HUES48 (cell line): ENCODE data around the gene PRKN.

Source experiments
- H3K27ac ChIP-seq: one replicate; pipeline ENCODE4 v1.7.0; 2013; ENCODE audit warnings: low read depth, low read length, inconsistent platforms
- H3K27me3 ChIP-seq: 2 replicates; pipeline ENCODE4 v1.6.1; 2013; ENCODE audit warnings: mild to moderate bottlenecking, low read length; ENCODE audit not compliant: control insufficient read depth, insufficient read depth
- H3K36me3 ChIP-seq: 2 replicates; pipeline ENCODE4 v1.6.1; 2013; ENCODE audit warnings: low read length; ENCODE audit not compliant: control insufficient read depth, insufficient read depth
- H3K4me1 ChIP-seq: 2 replicates; pipeline ENCODE4 v1.6.1; 2013; ENCODE audit warnings: mild to moderate bottlenecking, low read length; ENCODE audit not compliant: control insufficient read depth, insufficient read depth
- H3K4me3 ChIP-seq: 2 replicates; pipeline ENCODE4 v1.5.1; 2013; ENCODE audit warnings: mild to moderate bottlenecking, low read depth, low read length
- H3K9ac ChIP-seq: 2 replicates; pipeline ENCODE4 v1.6.1; 2013; ENCODE audit warnings: mild to moderate bottlenecking, low read depth, low read length, moderate library complexity
- H3K9me3 ChIP-seq: 2 replicates; pipeline ENCODE4 v1.6.1; 2013; ENCODE audit warnings: low read length; ENCODE audit not compliant: control insufficient read depth, insufficient read depth

The PRKN gene

DNA sequence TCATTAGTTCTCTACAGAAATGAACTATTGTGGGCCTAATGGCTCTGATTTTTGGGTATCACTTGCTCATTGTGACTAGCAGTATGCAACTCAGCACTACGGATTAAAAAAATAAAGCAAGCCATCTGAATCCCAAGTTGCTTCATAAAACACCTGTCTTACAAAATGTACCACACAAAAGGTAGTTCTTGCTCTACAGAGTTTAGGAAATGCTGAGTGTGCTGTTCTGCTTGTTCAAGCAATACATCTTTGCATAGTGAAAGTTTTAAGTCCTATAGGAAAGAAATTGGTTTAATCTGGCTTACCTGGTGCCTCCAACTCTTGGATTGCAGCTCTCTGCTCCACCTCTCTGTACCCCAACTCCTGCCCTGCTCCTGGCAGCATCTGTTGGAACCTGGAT, 1187.0 kb downstream of the PRKN start:
- Histone ChIP-seq H3K9me3 (no peaks in the 10 kb centered on the region), H3K4me3 (no peak overlapping the region), H3K9ac (no peak overlapping the region), H3K27me3 (no peaks in the 10 kb centered on the region), H3K4me1 (no peaks in the 10 kb centered on the region), H3K27ac (no peak overlapping the region), H3K36me3 (no peaks in the 10 kb centered on the region)

DNA sequence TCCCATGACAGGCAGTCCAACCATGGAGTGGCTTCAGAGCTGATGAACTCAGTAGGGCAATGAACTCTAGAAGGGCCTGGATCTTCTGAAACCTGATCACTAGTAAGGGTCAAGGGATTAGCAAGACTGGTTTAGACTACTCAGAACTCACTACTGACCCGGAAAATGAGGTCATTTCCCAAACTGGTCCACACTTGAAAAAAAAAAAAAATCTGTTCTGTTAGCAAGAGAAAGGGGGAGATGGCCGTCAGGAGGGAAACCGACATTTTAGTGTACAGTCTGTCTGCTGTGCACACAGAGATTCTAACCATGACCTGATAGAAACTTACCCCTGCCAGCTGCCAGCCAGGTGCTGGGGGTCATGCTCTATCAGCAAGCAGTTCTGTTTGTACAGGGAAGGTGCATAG, 1191.3 kb downstream of the PRKN start:
- Histone ChIP-seq H3K27ac (no peak overlapping the region), H3K9me3 (no peaks in the 10 kb centered on the region), H3K27me3 (no peaks in the 10 kb centered on the region), H3K9ac (no peak overlapping the region), H3K4me3 (no peak overlapping the region), H3K36me3 (no peaks in the 10 kb centered on the region), H3K4me1 (no peaks in the 10 kb centered on the region)

DNA sequence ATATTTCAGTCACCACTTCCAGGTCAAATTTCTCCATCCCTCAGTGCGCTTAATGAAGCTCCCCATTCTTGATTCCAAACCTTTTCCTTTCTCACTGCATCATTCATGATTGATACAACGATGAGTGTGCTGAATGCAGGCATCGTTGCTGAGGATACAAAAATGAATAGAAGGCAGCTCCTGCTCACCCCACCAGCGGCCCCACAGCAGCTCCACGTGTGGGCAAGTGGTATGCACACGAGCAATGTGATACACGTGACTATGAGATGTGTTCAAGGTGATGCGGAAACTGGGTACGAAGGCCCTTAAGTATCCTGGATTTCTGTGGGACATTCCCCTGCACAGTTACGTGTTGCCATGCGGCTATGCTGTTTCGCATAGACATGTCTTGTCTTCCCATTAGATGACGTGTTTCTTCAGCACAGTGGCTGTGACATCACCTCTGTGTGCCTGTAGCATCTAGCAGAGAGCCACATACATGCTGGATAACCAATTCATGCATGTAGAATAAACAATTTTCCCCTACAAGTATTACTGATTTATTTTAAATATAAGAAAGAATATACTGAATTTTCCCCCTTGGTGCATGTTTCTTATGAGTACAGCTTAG, 1193.2 kb downstream of the PRKN start:
- no peaks in the 10 kb centered on the region for H3K27me3 ChIP-seq
- H3K36me3 ChIP-seq = no peaks in the 10 kb centered on the region
- H3K9me3 ChIP-seq = no peaks in the 10 kb centered on the region
- no peaks in the 10 kb centered on the region for H3K4me1 ChIP-seq
- H3K27ac ChIP-seq = no peak overlapping the region
- H3K4me3 ChIP-seq = no peak overlapping the region
- H3K9ac ChIP-seq = no peak overlapping the region

DNA sequence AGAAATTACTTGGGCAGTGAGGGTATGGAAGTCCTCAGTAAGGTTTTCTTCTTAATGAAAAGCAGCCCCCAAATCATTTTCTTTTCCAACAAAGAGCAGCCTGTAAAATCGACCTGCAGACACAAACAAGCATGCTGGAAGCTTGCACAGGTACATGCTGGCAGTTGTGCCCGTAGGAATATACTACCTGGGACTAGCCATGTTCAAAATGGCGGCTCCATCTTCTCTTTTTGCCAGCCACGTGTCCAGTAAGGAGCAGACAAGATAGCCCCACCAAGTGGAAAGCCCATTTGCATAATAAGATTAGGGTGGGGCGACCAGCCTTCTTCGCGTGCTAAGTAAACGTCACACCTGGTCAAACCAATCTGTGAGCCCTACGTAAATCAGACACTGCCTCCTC, 1194.3 kb downstream of the PRKN start:
- Histone ChIP-seq H3K27ac (no peak overlapping the region), H3K9ac (no peak overlapping the region), H3K36me3 (no peaks in the 10 kb centered on the region), H3K4me3 (no peak overlapping the region), H3K4me1 (no peaks in the 10 kb centered on the region), H3K9me3 (no peaks in the 10 kb centered on the region), H3K27me3 (no peaks in the 10 kb centered on the region)

DNA sequence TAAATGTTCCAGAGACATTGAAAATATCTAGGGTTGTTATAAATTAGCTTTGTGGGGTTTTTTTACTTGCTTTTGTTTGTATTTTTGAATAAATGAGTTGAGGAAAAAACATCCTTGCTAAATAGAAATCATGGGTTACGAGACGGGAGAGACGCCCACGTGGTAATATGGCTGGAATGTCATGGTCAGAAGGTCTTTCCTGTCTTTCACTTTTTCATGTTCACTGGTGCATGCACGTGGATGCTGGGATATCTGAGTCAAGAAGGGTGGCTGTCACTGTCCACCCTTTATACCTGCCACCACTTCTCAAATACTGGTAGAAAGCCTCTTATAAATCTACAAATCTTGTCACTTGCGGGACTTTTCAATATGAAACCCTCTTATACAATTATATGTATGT, 1195.0 kb downstream of the PRKN start:
- no peaks in the 10 kb centered on the region for H3K9me3 ChIP-seq
- no peaks in the 10 kb centered on the region for H3K27me3 ChIP-seq
- no peak overlapping the region for H3K9ac ChIP-seq
- no peaks in the 10 kb centered on the region for H3K4me1 ChIP-seq
- no peak overlapping the region for H3K27ac ChIP-seq
- no peak overlapping the region for H3K4me3 ChIP-seq
- H3K36me3 ChIP-seq = no peaks in the 10 kb centered on the region

DNA sequence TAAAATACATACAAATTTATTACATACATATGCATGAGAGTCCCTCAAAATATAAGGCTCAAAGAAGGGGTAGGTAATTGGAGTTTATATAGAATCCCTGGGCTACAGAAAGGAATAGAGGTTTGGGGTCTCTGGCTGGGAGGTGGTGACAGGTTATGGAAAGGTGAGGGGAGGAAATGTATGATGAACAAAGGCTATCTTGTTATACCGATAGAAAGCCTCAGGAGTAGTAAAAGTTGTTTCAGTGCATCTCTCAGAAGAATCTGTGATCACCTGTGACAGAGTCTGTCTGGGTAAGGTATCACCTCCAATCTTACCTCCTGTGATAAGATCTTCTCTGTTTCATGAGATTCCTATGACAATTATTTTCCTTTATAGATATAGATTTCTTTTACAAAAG, 1200.8 kb downstream of the PRKN start:
- H3K4me3 ChIP-seq = no peak overlapping the region
- H3K27ac ChIP-seq = no peak overlapping the region
- no peaks in the 10 kb centered on the region for H3K4me1 ChIP-seq
- H3K9ac ChIP-seq = no peak overlapping the region
- no peaks in the 10 kb centered on the region for H3K27me3 ChIP-seq
- H3K9me3 ChIP-seq = no peaks in the 10 kb centered on the region
- H3K36me3 ChIP-seq = no peaks in the 10 kb centered on the region

DNA sequence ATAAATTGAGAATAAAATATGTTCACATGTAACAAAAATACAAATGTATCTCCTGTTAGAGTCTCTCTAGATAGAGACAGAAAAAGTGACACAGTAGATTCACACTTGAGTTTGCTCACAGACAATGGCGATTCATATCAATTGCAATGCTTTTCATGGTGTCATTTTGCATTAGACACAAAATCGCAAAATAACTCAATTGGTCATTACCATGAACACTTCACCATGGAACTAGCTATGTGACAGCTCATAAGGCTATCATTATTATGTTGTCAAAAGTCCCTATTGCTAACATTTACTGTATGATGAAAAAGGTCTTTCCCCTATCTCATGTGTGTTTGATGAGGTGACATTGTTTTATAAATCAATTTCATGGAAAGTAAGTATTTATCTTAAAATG, 1204.2 kb downstream of the PRKN start:
- Histone ChIP-seq H3K36me3 (no peaks in the 10 kb centered on the region), H3K27ac (no peak overlapping the region), H3K9ac (no peak overlapping the region), H3K4me1 (no peaks in the 10 kb centered on the region), H3K27me3 (no peaks in the 10 kb centered on the region), H3K9me3 (no peaks in the 10 kb centered on the region), H3K4me3 (no peak overlapping the region)

DNA sequence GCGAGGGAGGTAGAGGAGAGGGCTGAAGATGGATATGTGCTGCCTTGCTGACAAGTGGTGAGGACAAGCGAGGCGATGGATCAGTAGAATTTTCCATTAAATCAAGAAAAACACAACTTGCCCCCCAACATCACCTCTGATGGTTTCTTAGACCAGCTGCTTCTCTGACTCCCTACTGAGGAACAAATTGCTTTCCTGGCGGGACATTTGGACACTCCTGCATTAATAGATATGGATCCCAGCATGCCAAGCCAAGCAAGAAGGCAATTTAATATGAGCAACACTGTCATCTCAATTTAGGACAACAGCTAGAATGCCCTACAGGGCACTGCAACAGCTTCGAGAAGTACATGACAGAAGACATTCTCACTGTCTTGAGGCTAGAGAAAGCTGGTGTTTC, 1205.3 kb downstream of the PRKN start:
- Histone ChIP-seq H3K4me3 (no peak overlapping the region), H3K36me3 (no peaks in the 10 kb centered on the region), H3K9ac (no peak overlapping the region), H3K27me3 (no peaks in the 10 kb centered on the region), H3K27ac (no peak overlapping the region), H3K4me1 (no peaks in the 10 kb centered on the region), H3K9me3 (no peaks in the 10 kb centered on the region)

DNA sequence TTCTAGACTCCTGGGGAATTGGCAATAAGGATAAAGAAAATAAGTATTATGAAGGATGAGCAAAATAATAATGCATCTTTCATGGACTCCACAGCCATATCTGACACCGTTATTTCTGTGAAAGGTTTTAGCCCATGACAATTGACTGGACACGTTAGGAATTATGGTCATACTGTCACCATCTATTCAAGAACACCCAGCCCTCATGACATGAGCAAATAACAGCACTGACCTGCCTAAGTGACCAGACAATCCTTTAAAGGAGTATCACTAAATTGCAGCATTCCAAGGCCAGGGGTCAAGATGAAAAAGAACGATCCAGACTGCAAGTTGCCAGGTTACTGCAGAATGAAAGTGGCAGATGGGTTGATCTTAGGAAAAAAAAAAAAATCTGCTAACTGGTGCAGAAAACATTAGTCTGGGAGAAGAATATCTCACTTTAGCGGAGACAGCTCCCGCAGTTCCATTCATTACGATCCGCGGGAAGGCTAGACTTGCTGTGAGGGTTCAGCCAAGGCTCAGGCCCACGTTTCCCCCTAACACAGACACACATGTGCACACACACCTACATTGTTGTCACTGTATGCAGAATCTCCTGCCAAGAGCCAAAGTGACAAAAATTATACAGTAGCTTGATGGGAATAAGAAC, 1216.0 kb downstream of the PRKN start:
- Histone ChIP-seq H3K4me3 (no peak overlapping the region), H3K27me3 (no peaks in the 10 kb centered on the region), H3K4me1 (no peaks in the 10 kb centered on the region), H3K9ac (no peak overlapping the region), H3K36me3 (no peaks in the 10 kb centered on the region), H3K27ac (no peak overlapping the region), H3K9me3 (no peaks in the 10 kb centered on the region)

DNA sequence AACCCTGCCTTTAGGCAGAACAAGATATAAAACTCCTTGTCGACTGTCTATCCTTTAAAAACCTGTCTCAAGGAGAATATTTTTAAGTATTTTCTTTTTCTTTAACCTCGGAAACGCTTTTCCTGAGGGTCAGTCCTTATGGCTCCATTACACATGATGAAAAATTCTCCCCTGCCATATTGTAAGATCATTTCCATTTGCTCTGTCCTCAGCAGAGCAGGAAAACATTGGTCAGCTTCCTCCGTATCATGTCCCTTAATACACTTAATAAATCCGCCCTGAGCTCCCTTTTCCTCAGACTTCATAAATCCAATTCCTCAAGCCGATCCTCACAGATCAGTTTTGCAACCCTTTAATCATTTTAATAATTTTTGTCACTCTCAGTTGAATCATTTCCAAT, 1219.2 kb downstream of the PRKN start:
- no peaks in the 10 kb centered on the region for H3K4me1 ChIP-seq
- H3K9ac ChIP-seq = no peak overlapping the region
- no peaks in the 10 kb centered on the region for H3K36me3 ChIP-seq
- H3K27me3 ChIP-seq = no peaks in the 10 kb centered on the region
- H3K9me3 ChIP-seq = no peaks in the 10 kb centered on the region
- H3K27ac ChIP-seq = no peak overlapping the region
- H3K4me3 ChIP-seq = no peak overlapping the region

DNA sequence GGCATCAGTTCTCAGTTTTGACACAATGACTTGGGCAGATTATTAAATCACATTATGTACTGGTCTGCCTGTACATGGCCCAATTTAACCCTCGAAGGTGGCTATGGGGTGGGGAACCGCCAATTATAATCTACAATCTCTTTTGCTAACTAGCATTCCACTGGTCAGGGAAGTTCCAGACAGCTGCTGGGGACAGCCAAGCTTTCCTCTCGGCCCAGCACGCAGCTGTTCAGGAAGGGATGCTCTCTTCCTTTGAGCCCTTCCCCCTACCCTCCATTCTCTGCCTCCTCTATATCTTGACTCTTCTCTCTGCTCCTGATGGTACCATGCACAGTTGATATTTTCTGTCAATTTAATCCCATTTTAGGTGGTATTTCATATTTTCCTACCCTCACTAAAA, 1220.2 kb downstream of the PRKN start:
- Histone ChIP-seq H3K4me3 (no peak overlapping the region), H3K36me3 (no peaks in the 10 kb centered on the region), H3K4me1 (no peaks in the 10 kb centered on the region), H3K9ac (no peak overlapping the region), H3K27ac (no peak overlapping the region), H3K9me3 (no peaks in the 10 kb centered on the region), H3K27me3 (no peaks in the 10 kb centered on the region)
